Common myeloid progenitor, CD34-positive (primary cell): Measurements from ENCODE around the gene DCANP1.

Experiments used
- CTCF ChIA-PET: fragments of 350-600 bp; sonication (Branson Sonifier 250); formaldehyde crosslinking; loops from one replicate; lab custom pipeline; 2021; ENCODE audit warnings: antibody characterized with exemption; lab: Charles Lee
- POLR2A ChIA-PET: fragments of 350-600 bp; sonication (Branson Sonifier 250); formaldehyde crosslinking; loops from one replicate; lab custom pipeline; 2021; ENCODE audit warnings: antibody characterized with exemption; lab: Charles Lee
- DNase-seq, 3 donors: peaks; one replicate each; pipeline versions ENCODE4 v3.0.0 to v3.0.0-alpha.2; 2013
- H3K27ac ChIP-seq, 2 experiments: 1 replicate in 1 of 2; 2 replicates in 1 of 2; pipeline ENCODE4 v1.7.0; 2013; ENCODE audit warnings: inconsistent platforms in 2 of 2, low read length in 2 of 2, mild to moderate bottlenecking in 2 of 2, low read depth in 1 of 2, moderate library complexity in 1 of 2; ENCODE audit not compliant: severe bottlenecking in 2 of 2, insufficient read depth in 1 of 2, poor library complexity in 1 of 2
- H3K27me3 ChIP-seq, 5 experiments: replicated peaks in 2 of 5; 1 replicate in 3 of 5; 2 replicates in 2 of 5; pipeline versions ENCODE4 v1.6.1 to v1.7.0; 2013; ENCODE audit warnings: low read length in 4 of 5, mild to moderate bottlenecking in 2 of 5, moderate library complexity in 2 of 5, inconsistent platforms in 1 of 5; ENCODE audit not compliant: insufficient read depth in 5 of 5, control insufficient read depth in 4 of 5
- H3K36me3 ChIP-seq, 4 experiments: 1 replicate in 2 of 4; 2 replicates in 2 of 4; pipeline versions ENCODE4 v1.6.1 to v1.7.0; 2013; ENCODE audit warnings: low read length in 3 of 4, control low read depth in 1 of 4, mild to moderate bottlenecking in 1 of 4; ENCODE audit not compliant: control insufficient read depth in 4 of 4, insufficient read depth in 4 of 4
- H3K4me1 ChIP-seq, 4 experiments: 1 replicate in 3 of 4; 2 replicates in 1 of 4; pipeline versions ENCODE4 v1.6.1 to v1.7.1; 2013; ENCODE audit warnings: low read length in 3 of 4, mild to moderate bottlenecking in 3 of 4, control low read depth in 1 of 4, inconsistent platforms in 1 of 4, moderate library complexity in 1 of 4; ENCODE audit not compliant: control insufficient read depth in 4 of 4, insufficient read depth in 4 of 4; ENCODE audit errors: control extremely low read depth in 1 of 4
- H3K4me3 ChIP-seq, 7 experiments: 1 replicate in 4 of 7; 2 replicates in 3 of 7; pipeline versions ENCODE4 v1.5.1 to v1.7.0; 2013; ENCODE audit warnings: mild to moderate bottlenecking in 7 of 7, low read length in 6 of 7, moderate library complexity in 6 of 7, inconsistent platforms in 2 of 7, low read depth in 2 of 7, control low read depth in 1 of 7; ENCODE audit not compliant: insufficient read depth in 4 of 7, control insufficient read depth in 1 of 7; ENCODE audit errors: extremely low read depth in 1 of 7
- H3K9me3 ChIP-seq, 5 experiments: 1 replicate in 4 of 5; 2 replicates in 1 of 5; pipeline versions ENCODE4 v1.6.1 to v1.7.1; 2013; ENCODE audit warnings: low read length in 4 of 5, mild to moderate bottlenecking in 2 of 5, inconsistent platforms in 1 of 5, low read depth in 1 of 5, moderate library complexity in 1 of 5; ENCODE audit not compliant: control insufficient read depth in 4 of 5, insufficient read depth in 2 of 5; ENCODE audit errors: control extremely low read depth in 1 of 5
- WGBS: methylation state at CpG from one replicate; pipeline ENCODE4 v1.1.5; 2013; ENCODE audit not compliant: insufficient coverage; 5-methylcytosine and 5-hydroxymethylcytosine counted together

The DCANP1 gene

DNA sequence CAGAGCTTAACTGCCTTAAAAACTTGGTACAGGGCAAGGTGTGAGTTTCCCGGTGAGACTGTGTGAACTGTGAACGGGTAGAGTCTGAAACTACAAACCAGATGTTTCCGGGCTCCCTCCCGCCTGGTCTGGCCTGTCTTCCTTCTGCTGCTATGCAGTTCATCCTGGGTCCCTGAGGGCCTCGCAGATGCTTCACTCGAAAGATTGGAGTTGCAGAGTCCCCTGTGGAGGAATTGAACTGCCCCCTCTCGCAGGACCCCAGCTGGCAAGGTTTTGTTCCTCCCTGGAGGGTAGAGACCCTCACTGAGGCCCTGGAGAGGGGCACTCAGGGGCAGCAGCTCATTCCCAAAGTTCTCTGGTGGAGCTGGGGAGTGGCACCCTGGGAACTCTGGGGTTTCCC, 533 bp downstream of the DCANP1 start:
- 93% methylated on average over 7 of the region's 7 CpGs for WGBS
- peak in 2 of 3 donors; percentile 55 to 68 for DNase-seq
- POLR2A ChIA-PET = interaction anchor here (0.5 kb wide), 1 partner anchor 10 kb away, joined by 3 read pairs; no protein-coding TSS in a partner anchor
- H3K9me3 ChIP-seq = no peaks in the 10 kb centered on the region
- no peaks in the 10 kb centered on the region for H3K36me3 ChIP-seq
- no peak overlapping the region for H3K4me3 ChIP-seq
- CTCF ChIA-PET = interaction anchor here (1.2 to 17.8 kb wide), 8 partner anchors 9 to 113 kb away, joined by 3 to 307 read pairs (median 6); partner anchors contain the start of gene TIFAB
- H3K27me3 ChIP-seq = no peaks in the 10 kb centered on the region
- peaks cover 0 to 60% (median 38%) of the 10 kb centered on the region in 4 experiments for H3K4me1 ChIP-seq
- no peak overlapping the region for H3K27ac ChIP-seq

DNA sequence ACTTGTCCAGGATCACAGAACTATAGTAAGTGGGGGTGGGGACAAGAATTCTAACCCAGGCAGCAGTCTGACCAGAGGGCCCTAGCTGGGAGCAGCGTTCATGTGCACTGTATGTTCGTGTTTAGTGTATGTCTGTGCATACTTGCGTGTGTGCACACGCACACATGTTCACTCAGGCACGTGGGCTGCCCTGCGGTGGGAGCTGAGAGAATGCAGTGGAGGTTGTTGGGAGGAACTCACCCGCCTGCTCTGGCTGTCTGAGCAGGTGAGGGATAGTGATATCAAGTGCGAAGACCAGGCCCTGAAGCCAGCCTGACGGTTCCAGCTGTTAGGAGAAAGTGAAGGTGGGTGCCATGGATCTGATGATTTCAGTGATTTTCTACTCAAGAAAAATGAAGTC, 942 bp downstream of the DCANP1 start:
- Histone ChIP-seq H3K4me3 (no peak overlapping the region), H3K36me3 (no peaks in the 10 kb centered on the region), H3K27me3 (no peaks in the 10 kb centered on the region), H3K9me3 (no peaks in the 10 kb centered on the region), H3K27ac (no peak overlapping the region), H3K4me1 (peaks cover under 1 to 64% (median 42%) of the 10 kb centered on the region in 4 experiments)
- no peak for DNase-seq
- 88% methylated on average over 9 of the region's 9 CpGs for WGBS
- CTCF ChIA-PET = interaction anchor here (1.2 to 17.8 kb wide), 8 partner anchors 8 to 113 kb away, joined by 3 to 307 read pairs (median 6); partner anchors contain the start of gene TIFAB
- POLR2A ChIA-PET = no interaction called here

DNA sequence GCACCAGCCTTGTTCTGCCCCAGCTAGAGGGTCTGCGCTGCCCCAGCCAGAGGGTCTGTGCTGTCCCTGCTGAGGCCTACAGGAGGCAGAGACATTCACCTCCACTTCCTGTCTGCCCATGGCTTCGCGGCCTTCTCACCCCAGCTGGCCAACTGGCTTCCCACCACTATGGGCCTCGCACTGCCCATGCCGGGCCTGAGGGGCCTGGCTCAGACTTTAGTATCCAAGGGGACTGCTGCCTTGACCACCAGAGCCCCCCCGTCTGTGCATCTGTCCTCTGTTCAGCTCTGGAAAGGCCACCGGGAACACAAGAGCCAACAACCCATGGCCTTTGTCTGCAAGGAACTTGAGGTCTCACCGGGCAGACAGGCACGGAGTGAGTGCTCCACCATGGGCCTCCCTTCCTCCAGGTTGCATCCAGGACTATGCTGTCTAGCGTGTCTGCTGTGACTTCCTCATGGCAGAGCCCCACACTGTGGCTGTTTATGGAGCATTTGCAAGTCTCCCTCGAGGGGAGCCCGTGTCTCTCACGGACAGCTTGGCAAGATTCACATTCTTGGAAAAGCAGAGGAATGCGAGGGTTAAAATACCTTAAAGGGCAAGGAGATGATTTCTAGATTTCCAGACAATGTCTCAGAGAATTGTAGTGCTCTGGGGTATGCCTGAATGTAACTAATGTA, 1.7 kb downstream of the DCANP1 start:
- WGBS = 86% methylated on average over 14 of the region's 14 CpGs
- CTCF ChIA-PET = interaction anchor here (1.2 to 17.8 kb wide), 6 partner anchors 13 to 105 kb away, joined by 3 to 307 read pairs (median 4); partner anchors contain the start of gene TIFAB

DNA sequence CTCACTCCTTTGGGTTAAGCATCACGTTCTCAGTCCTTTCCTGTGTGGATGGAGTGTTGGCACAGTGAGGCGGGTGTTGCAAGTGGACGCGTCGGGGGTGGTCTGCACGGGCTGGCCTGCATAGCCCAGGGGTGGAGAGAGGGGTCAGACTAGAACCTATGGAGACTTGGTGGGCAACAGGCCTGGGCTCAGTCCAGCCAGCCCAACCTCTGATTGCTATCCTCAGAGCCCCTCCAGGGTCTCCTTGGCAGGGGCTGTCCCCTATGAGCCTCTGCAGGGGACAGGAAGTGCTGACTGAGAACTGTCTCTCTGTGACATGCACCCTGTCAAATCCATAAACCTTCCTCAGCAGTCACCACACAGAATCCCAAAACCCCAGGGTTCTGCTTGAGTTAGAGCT, 2.3 kb downstream of the DCANP1 start:
- DNase-seq = no peak
- H3K4me3 ChIP-seq = no peak overlapping the region
- no peak overlapping the region for H3K27ac ChIP-seq
- POLR2A ChIA-PET = interaction anchor here (0.6 kb wide), 1 partner anchor 108 kb away, joined by 3 read pairs; no protein-coding TSS in a partner anchor
- H3K27me3 ChIP-seq = no peaks in the 10 kb centered on the region
- peaks cover 3 to 77% (median 48%) of the 10 kb centered on the region in 4 experiments for H3K4me1 ChIP-seq
- H3K9me3 ChIP-seq = no peaks in the 10 kb centered on the region
- 90% methylated on average over 2 of the region's 6 CpGs for WGBS
- H3K36me3 ChIP-seq = no peaks in the 10 kb centered on the region
- CTCF ChIA-PET = interaction anchor here (1.2 to 17.8 kb wide), 3 partner anchors 10 to 18 kb away, joined by 3 to 307 read pairs (median 134); partner anchors contain the start of gene TIFAB

More for the DNA sequence above, 1.7 kb downstream of the DCANP1 start:
- Histone ChIP-seq H3K4me3 (no peak overlapping the region), H3K27me3 (no peaks in the 10 kb centered on the region), H3K9me3 (no peaks in the 10 kb centered on the region), H3K36me3 (no peaks in the 10 kb centered on the region), H3K4me1 (peaks cover 3 to 72% (median 48%) of the 10 kb centered on the region in 4 experiments), H3K27ac (no peak overlapping the region)
- POLR2A ChIA-PET = interaction anchor here (0.6 kb wide), 1 partner anchor 109 kb away, joined by 3 read pairs; no protein-coding TSS in a partner anchor
- no peak for DNase-seq

DNA sequence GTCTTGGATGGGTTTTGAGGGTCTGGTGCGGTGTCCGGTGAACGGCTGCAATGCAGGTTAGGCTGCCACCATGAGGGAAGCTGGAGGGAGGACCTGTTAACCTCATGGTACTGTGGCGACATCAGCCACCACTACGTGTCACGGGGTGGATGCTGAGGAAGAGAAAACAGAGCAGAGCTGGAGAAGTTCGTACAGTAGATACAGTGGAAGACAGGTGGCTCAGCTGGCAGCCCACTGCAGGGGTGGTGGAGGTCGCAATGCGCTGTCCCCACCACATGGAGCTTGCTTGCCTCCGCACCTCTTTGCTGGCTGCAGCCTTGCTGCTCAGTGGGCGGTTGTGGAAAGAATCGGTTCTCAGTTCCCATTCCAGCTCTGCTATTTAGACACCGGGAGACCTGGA, 2.8 kb downstream of the DCANP1 start:
- no peak for DNase-seq
- no peak overlapping the region for H3K27ac ChIP-seq
- H3K36me3 ChIP-seq = no peaks in the 10 kb centered on the region
- POLR2A ChIA-PET = no interaction called here
- H3K4me1 ChIP-seq = peaks cover 3 to 82% (median 51%) of the 10 kb centered on the region in 4 experiments
- no peaks in the 10 kb centered on the region for H3K9me3 ChIP-seq
- H3K4me3 ChIP-seq = no peak overlapping the region
- CTCF ChIA-PET = interaction anchor here (1.2 to 17.8 kb wide), 4 partner anchors 10 to 107 kb away, joined by 3 to 307 read pairs (median 69); partner anchors contain the start of gene TIFAB
- H3K27me3 ChIP-seq = no peaks in the 10 kb centered on the region
- 97% methylated on average over 12 of the region's 13 CpGs for WGBS

DNA sequence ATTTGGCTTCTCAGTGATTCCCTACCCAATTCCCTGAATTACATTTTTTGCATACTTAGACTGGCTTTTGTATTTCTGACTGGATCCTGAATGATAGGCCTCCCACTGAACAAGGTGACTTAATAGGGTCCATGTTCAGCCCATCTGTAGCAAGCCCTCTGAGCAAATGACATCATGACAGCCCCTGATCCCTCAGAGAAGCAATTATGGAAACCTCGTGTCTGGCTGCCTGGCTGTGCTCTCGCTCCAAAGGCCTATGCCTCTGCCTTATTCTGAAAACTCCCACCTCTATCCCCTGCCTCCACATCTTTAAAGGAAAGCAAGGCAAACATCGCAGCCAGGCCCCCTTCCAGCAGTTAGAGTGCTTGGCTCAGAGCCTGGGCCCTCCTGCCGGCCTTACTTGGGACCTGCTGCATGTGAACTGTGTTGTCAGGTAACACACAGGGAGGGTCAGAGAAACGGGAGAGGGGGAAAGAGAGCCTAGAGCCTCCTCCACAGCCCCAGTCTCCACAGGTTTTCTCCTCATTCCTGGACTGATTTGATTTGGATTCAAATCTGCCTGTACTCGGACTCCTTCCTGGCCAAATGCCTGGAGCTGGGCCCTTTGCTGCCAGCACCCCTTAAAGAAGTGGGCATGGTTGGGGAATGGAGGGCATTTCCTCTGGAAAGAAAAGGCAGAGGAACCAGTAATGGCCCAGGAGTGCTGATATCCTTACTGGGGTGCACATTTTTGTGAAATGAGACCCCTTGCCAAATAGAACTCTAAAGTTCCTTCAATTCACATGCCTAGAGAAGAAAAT, 3.8 kb downstream of the DCANP1 start:
- Histone ChIP-seq H3K4me1 (peaks cover 3 to 86% (median 59%) of the 10 kb centered on the region in 4 experiments), H3K27ac (no peak overlapping the region), H3K36me3 (no peaks in the 10 kb centered on the region), H3K4me3 (no peak overlapping the region), H3K27me3 (no peaks in the 10 kb centered on the region), H3K9me3 (no peaks in the 10 kb centered on the region)
- CTCF ChIA-PET = interaction anchor here (1.2 to 17.8 kb wide), 4 partner anchors 9 to 108 kb away, joined by 3 to 307 read pairs (median 69); partner anchors contain the start of gene TIFAB
- WGBS = 100% methylated on average over 2 of the region's 6 CpGs
- no peak for DNase-seq
- POLR2A ChIA-PET = no interaction called here
